ENCODE measurements around the gene ERBB3. TPM values are rescaled to one million over a fixed set of nuclear protein-coding genes. Genes with fewer than 3 reads are reported as not detected.

Gene ERBB3
- polyA plus RNA-seq: 0.07 and 0.63 TPM in 2 replicates

GRCh38 chr12:56079723-56080555 is at the start of gene ERBB3:
ERBB3 (plus strand) TSS chr12:56080165; CDS start chr12:56080301, 136 bp downstream.

DNA sequence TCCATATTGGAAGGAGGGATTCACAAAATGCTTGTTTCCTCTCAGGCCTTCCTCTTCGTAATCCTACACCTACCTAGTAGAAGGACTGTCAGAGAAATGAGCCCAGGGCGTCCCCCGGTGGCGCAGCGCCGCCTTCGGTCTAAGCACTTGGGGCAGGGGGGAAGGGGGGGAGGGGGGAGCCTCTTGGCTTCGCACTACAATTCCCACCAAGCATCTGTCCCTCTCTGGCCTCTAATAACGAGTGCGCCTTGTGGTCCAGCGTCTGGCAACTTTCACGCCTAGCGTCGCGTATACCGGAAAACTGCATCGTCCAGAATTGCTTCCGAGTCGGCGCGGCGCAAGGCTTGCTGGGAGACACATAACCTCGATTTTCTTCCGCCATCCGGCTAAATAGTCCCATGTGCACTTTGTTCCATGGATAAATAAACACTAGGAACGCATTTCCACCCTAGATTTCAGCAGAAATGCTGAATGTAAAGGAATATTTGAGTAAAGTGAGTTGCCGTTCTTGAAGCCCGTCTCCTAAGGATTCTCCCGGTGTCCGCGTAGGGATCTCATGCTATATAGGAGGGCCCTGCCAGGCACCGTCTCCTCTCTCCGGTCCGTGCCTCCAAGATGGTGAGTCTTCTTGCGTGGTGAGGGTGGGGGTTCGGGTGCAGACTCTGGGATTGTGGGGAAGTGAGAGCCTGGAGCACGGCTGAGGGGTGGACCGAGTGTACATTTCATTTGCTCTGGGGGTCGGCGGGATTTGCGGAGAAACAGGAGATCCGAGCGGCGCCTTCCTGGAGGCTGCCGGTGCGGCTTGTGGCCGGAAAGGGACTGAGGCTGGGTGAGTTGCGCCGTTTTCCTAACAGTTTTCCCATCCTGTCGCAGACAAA is 38.2 kb upstream of the ERBB3 start, which contains the start of gene RPS26:
RPS26 (plus strand) TSS at position 367 of the 878 bp plus-strand sequence; CDS start at position 616, 249 bp downstream.

DNA sequence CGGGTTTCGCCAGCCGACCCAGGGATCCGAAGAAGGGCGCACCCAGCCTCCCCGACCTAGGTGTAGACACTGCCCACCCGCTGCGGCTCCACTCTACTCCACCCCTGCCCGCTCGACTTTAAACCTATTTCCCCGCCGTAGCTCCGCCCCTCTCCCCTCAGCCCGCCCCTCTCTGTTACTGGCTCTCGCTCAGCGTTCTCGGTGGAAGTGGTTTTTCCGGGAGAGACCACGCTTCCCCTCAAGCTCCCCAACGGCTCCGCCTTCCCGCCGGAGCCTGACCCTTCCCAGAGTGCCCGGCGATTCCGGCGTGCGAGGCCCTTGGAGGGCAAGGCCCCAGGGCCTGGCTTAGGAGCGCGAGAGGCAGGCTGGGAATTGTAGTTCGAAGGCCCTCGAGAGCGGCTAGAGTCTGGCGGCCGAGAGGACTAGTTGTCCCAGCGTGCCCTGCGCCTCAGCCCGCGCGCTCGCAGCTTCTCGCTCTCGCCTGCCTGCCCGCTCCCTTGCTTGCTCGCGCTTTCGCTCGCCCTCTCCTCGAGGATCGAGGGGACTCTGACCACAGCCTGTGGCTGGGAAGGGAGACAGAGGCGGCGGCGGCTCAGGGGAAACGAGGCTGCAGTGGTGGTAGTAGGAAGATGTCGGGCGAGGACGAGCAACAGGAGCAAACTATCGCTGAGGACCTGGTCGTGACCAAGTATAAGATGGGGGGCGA is 24.3 kb downstream of the ERBB3 start, which contains the start of gene PA2G4:
PA2G4 (plus strand) TSS at position 451 of the 706 bp plus-strand sequence; CDS start at position 630, 179 bp downstream.

GRCh38 chr12:56116267-56117081 is 36.5 kb downstream of the ERBB3 start, which contains the start of gene RPL41:
RPL41 (plus strand) TSS chr12:56116633.

DNA sequence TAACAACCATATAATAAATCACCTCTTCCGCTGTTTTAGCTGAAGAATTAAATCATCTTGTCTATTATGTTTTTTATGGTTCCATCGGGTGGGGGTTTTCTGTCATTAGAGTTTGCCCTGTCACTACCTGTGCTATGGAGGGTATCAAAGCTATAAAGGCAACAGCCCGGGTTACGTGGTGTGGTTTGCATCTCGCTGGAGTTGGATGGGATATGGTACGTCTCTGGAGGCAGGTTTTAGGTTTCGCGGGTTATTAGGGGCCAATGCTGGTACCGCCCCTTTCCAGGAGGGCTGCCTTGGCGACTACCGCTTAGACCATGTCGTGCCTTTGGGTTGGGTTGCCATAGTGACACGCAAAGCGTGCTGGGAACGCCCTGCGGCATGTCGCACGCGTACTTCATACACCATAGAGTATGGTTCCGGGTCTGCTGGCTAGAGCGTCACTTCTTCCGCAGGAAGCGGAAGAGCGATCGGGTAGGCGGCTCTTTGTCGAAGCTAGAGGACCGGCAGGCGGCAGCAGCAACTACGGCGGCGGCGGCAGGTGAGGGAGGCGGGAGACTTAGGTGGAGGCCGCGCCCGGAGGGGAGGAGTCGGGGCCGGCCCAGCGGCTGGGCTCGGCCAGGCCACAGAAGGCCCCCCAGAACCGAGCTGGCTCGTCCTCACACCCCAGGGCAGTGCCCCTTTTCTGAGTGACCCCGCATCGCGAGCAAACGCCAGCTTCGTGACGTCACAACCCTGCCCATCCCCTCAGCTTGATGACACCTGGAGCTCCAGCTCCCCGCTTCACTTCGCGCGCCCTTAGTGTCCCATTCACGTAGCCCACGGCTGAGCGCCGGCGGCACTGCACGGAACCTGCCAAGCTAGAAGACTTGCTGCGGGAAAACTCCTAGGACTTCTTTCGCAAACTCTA is 38.1 kb downstream of the ERBB3 start, which contains the start of gene ZC3H10:
ZC3H10 (plus strand) TSS at position 489 of the 910 bp plus-strand sequence. CDS start 2,297 bp downstream, outside the sequence.

DNA sequence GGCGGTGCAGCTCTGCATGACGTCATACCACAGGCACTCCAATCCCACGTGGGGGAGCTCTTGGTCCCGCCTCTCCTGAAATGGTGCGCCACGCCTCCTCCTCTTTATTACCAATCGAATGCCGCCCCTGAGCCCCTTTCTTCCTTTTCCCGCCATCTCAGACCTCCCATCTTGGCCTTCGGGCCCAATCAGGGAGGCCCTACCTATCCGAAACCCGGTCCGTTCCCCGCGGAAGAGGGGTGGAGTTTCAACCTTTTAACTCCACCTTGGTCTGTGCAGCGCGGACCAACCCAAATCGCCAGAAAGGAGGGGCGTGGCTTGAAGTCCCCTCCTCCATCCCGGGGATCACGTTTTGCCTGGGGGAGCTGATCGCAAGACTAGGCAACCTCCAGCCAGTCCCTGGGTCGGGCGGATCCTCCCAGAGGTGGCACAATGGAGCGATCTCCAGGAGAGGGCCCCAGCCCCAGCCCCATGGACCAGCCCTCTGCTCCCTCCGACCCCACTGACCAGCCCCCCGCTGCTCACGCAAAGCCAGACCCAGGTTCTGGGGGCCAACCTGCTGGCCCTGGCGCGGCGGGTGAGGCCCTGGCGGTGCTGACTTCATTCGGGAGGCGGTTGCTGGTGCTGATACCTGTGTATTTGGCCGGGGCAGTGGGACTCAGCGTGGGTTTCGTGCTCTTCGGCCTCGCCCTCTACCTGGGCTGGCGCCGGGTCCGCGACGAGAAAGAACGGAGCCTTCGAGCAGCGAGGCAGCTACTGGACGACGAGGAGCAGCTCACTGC is 48.1 kb downstream of the ERBB3 start, which contains the start of gene ESYT1:
ESYT1 (plus strand) TSS at position 380 of the 782 bp plus-strand sequence; CDS start at position 433, 53 bp downstream.

DNA sequence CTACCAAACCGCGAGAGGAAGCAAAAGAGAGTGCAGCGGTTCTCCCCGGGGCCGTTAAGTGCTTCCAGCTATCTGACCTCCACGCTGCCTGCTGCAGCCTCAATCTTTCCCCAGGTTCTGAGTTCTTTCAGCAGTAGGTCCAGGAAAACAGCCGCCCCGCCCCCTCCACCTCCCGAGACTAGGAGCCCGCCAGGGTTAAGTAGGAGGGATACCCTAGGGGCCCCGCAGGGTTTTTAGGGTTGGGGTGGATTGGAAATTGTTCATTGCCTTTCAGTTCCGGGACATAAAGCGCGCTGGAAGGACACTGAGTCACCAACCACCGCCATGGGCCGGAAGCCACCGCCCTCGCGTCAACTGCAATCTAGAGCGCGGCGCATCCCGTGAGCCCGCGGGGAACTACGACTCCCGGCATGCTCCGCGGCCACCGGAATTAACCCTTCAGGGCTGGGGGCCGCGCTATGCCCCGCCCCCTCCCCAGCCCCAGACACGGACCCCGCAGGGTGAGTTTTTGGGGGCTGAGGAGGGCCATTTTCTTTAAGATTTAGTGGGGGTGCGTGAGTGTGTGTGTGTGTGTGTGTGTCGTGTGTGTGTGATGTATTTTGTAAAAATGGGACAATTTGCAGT is 72.3 kb downstream of the ERBB3 start, which contains the start of gene MYL6B:
MYL6B (plus strand) TSS at position 456 of the 624 bp plus-strand sequence. CDS start 1,332 bp downstream, outside the sequence.

Other genes starting within 250 kb of the ERBB3 start
- gene MMP19, start 237.2 kb upstream of the ERBB3 start, polyA plus RNA-seq: not detected in 2 replicates
- 19.0 and 28.9 TPM in 2 replicates for gene PYM1, start 152.3 kb upstream of the ERBB3 start, polyA plus RNA-seq
- gene DGKA, start 149.0 kb upstream of the ERBB3 start, polyA plus RNA-seq: 2.0 and 9.5 TPM in 2 replicates
- not detected in 2 replicates for gene PMEL, start 114.1 kb upstream of the ERBB3 start, polyA plus RNA-seq
- gene CDK2, start 113.3 kb upstream of the ERBB3 start, polyA plus RNA-seq: 0.31 TPM in 1 of 2 replicates, not detected in the other
- 22.5 and 27.6 TPM in 2 replicates for gene RAB5B, start 106.1 kb upstream of the ERBB3 start, polyA plus RNA-seq
- gene SUOX, start 82.9 kb upstream of the ERBB3 start, polyA plus RNA-seq: 10.7 and 20.8 TPM in 2 replicates
- gene IKZF4, start 59.1 kb upstream of the ERBB3 start, polyA plus RNA-seq: 1.0 and 2.1 TPM in 2 replicates
- gene RPS26, start 38.2 kb upstream of the ERBB3 start, polyA plus RNA-seq: 495 and 532 TPM in 2 replicates
- 51.7 and 59.1 TPM in 2 replicates for gene PA2G4, start 24.4 kb downstream of the ERBB3 start, polyA plus RNA-seq
- 1,996 and 2,354 TPM in 2 replicates for gene RPL41, start 36.5 kb downstream of the ERBB3 start, polyA plus RNA-seq
- gene ZC3H10, start 38.1 kb downstream of the ERBB3 start, polyA plus RNA-seq: 0.46 and 0.65 TPM in 2 replicates
- gene ESYT1, start 48.1 kb downstream of the ERBB3 start, polyA plus RNA-seq: 0.99 and 9.1 TPM in 2 replicates
- gene MYL6B, start 72.4 kb downstream of the ERBB3 start, polyA plus RNA-seq: 99.3 and 105 TPM in 2 replicates
- gene MYL6, start 78.2 kb downstream of the ERBB3 start, polyA plus RNA-seq: 2,053 and 2,241 TPM in 2 replicates
- 52.8 and 59.7 TPM in 2 replicates for gene SMARCC2, start 109.3 kb downstream of the ERBB3 start, polyA plus RNA-seq
- 12.4 and 13.5 TPM in 2 replicates for gene RNF41, start 141.8 kb downstream of the ERBB3 start, polyA plus RNA-seq
- gene NABP2, start 144.2 kb downstream of the ERBB3 start, polyA plus RNA-seq: 28.3 and 36.4 TPM in 2 replicates
- gene SLC39A5, start 149.9 kb downstream of the ERBB3 start, polyA plus RNA-seq: not detected in 2 replicates
- gene ANKRD52, start 178.2 kb downstream of the ERBB3 start, polyA plus RNA-seq: 4.2 and 10.7 TPM in 2 replicates
- gene COQ10A, start 186.8 kb downstream of the ERBB3 start, polyA plus RNA-seq: 6.7 and 8.2 TPM in 2 replicates
- gene CS, start 220.2 kb downstream of the ERBB3 start, polyA plus RNA-seq: 117 and 124 TPM in 2 replicates
- 115 and 134 TPM in 2 replicates for gene CNPY2, start 235.8 kb downstream of the ERBB3 start, polyA plus RNA-seq